HepG2 (cell line): ENCODE results near the gene PLEKHG5. TPM values are rescaled to one million over a fixed set of nuclear protein-coding genes. Genes with fewer than 3 reads are reported as not detected.

Experiments used
- ATAC-seq: fragments of 200-7000 bp; cut with Tn5 transposase; 3 replicates; pipeline ENCODE4 v1.9.1; 2020; ENCODE audit warnings: mild to moderate bottlenecking, moderate library complexity
- BruUV-seq: library from RNA; stranded (reverse); fragments of 400-500 nt; replicated peaks from 2 replicates; lab custom pipeline; 2021; lab: Mats Ljungman, UMichigan
- CTCF ChIA-PET: fragments of 300-600 bp; formaldehyde crosslinking; extraction: SDS; loops from one replicate; lab custom pipeline; 2021; ENCODE audit warnings: low total read pairs, inconsistent platforms, low intra/inter-chr PET ratio; lab: Yijun Ruan, JAX
- POLR2A ChIA-PET: fragments of 350-600 bp; sonication (Branson Sonifier 250); formaldehyde crosslinking; loops from one replicate; lab custom pipeline; 2020; ENCODE audit warnings: antibody characterized with exemption, inconsistent platforms; lab: Yijun Ruan, JAX
- DNase-seq: peaks from one replicate; pipeline ENCODE4 v3.0.0-alpha.2; 2015; ENCODE audit warnings: low spot score
- FAIRE-seq: peaks from 3 replicates; lab custom pipeline; 2011; peaks lifted over from hg19 to GRCh38; lab: Jason Lieb, UNC
- H2AFZ ChIP-seq: one replicate; pipeline ENCODE4 v1.6.1; 2011; ENCODE audit warnings: low read length, inconsistent platforms
- H3K27ac ChIP-seq: fragments of 300-600 bp; 3 replicates; pipeline ENCODE4 v1.8.0; 2011; ENCODE audit warnings: mixed run types, mild to moderate bottlenecking, mixed read lengths, low read length, inconsistent platforms; ENCODE audit not compliant: insufficient read depth; ENCODE audit errors: extremely low read length
- H3K27me3 ChIP-seq, 2 experiments: fragments of 200-600 bp in 1 of 2; 2 replicates in 1 of 2; 3 replicates in 1 of 2; pipeline versions ENCODE4 v1.6.0 to v1.8.0; 2011; ENCODE audit warnings: low read length in 2 of 2, mild to moderate bottlenecking in 2 of 2, moderate library complexity in 2 of 2, inconsistent platforms in 1 of 2; ENCODE audit not compliant: insufficient read depth in 2 of 2, control insufficient read depth in 1 of 2
- H3K36me3 ChIP-seq, 2 experiments: fragments of 200-600 bp in 1 of 2; replicated peaks in 1 of 2; 2 replicates in 1 of 2; 3 replicates in 1 of 2; pipeline versions ENCODE4 v1.5.1 to v1.8.0; 2011; ENCODE audit warnings: low read length in 2 of 2, inconsistent platforms in 1 of 2; ENCODE audit not compliant: insufficient read depth in 2 of 2, control insufficient read depth in 1 of 2
- H3K4me1 ChIP-seq: 2 replicates; pipeline ENCODE4 v1.5.1; 2012; ENCODE audit warnings: low read length, inconsistent platforms; ENCODE audit not compliant: insufficient read depth
- H3K4me2 ChIP-seq: 2 replicates; pipeline ENCODE4 v1.6.0; 2011; ENCODE audit warnings: low read depth, low read length, inconsistent platforms
- H3K4me3 ChIP-seq, 3 experiments: fragments of 200-600 bp in 1 of 3; sonication (generic), shearing (Covaris generic) in 1 of 3; replicated peaks in 1 of 3; 2 replicates each; pipeline ENCODE4 v1.5.1; 2011 to 2016; ENCODE audit warnings: low read length in 3 of 3, inconsistent platforms in 2 of 3, low read depth in 2 of 3, mild to moderate bottlenecking in 2 of 3, control low read depth in 1 of 3, mixed read lengths in 1 of 3; ENCODE audit not compliant: insufficient read depth in 1 of 3
- H3K79me2 ChIP-seq: one replicate; pipeline ENCODE4 v1.6.1; 2011; ENCODE audit warnings: low read length, inconsistent platforms; ENCODE audit not compliant: insufficient read depth
- H3K9ac ChIP-seq: 2 replicates; pipeline ENCODE4 v1.6.0; 2011; ENCODE audit warnings: mild to moderate bottlenecking, low read depth, low read length, inconsistent platforms; ENCODE audit not compliant: insufficient read depth
- H3K9me3 ChIP-seq: 2 replicates; pipeline ENCODE4 v1.5.1; 2012; ENCODE audit warnings: mild to moderate bottlenecking, low read length
- H4K20me1 ChIP-seq: 2 replicates; pipeline ENCODE4 v1.6.0; 2011; ENCODE audit warnings: inconsistent platforms, mild to moderate bottlenecking, low read length, moderate library complexity; ENCODE audit not compliant: insufficient read depth
- ARID5B ChIP-seq: IDR thresholded peaks from 2 replicates; pipeline ENCODE4 v1.4.0; 2020; ENCODE audit warnings: mild to moderate bottlenecking, missing genetic modification reagents
- FOSL2 ChIP-seq: sonication (generic); formaldehyde crosslinking; IDR thresholded peaks from 2 replicates; pipeline ENCODE4 v1.4.0; 2020; ENCODE audit warnings: missing genetic modification reagents
- FOXP1 ChIP-seq, 2 experiments: fragments of 450-650 bp in 1 of 2; IDR thresholded peaks; 2 replicates each; pipeline ENCODE4 v1.6.1; 2017 to 2018; ENCODE audit warnings: antibody characterized with exemption in 1 of 2
- HNRNPK ChIP-seq: fragments of 200-400 bp; formaldehyde crosslinking; IDR thresholded peaks from 2 replicates; pipeline ENCODE4 v1.6.1; 2018; ENCODE audit warnings: low read length, low read depth, moderate library complexity, mild to moderate bottlenecking; ENCODE audit not compliant: poor library complexity, severe bottlenecking
- NCOA2 ChIP-seq: sonication (generic); formaldehyde crosslinking; IDR thresholded peaks from 2 replicates; pipeline ENCODE4 v1.8.0; 2022; ENCODE audit warnings: inconsistent platforms
- NCOR1 ChIP-seq: fragments of 200-600 bp; sonication (generic); IDR thresholded peaks from 2 replicates; pipeline ENCODE4 v1.7.0; 2017; ENCODE audit warnings: antibody characterized with exemption, low read length, borderline replicate concordance
- POLR2AphosphoS2 ChIP-seq: IDR thresholded peaks from 2 replicates; pipeline ENCODE4 v1.6.1; 2011; ENCODE audit warnings: low read depth, low read length, improper control_type of control experiment
- TARDBP ChIP-seq: sonication (generic); formaldehyde crosslinking; IDR thresholded peaks from 2 replicates; pipeline ENCODE4 v1.8.0; 2022; ENCODE audit warnings: mild to moderate bottlenecking, missing genetic modification reagents
- YEATS4 ChIP-seq: sonication (generic); formaldehyde crosslinking; IDR thresholded peaks from 2 replicates; pipeline ENCODE4 v1.4.0; 2020; ENCODE audit warnings: missing genetic modification reagents, borderline replicate concordance
- ZBTB38 ChIP-seq: sonication (generic); formaldehyde crosslinking; IDR thresholded peaks from 2 replicates; pipeline ENCODE4 v1.5.1; 2020; ENCODE audit warnings: mild to moderate bottlenecking, missing genetic modification reagents
- ZEB1 ChIP-seq: IDR thresholded peaks from 2 replicates; pipeline ENCODE4 v1.6.1; 2012; ENCODE audit warnings: mild to moderate bottlenecking, low read depth, inconsistent platforms; ENCODE audit not compliant: insufficient replicate concordance
- ZNF263 ChIP-seq: sonication (generic); formaldehyde crosslinking; IDR thresholded peaks from 2 replicates; pipeline ENCODE4 v1.4.0; 2020; ENCODE audit warnings: missing genetic modification reagents
- ZNF274 ChIP-seq: sonication (generic); formaldehyde crosslinking; IDR thresholded peaks from 2 replicates; pipeline ENCODE4 v1.5.1; 2020; ENCODE audit warnings: mild to moderate bottlenecking, missing genetic modification reagents
- ZNF451 ChIP-seq: sonication (generic); formaldehyde crosslinking; IDR thresholded peaks from 2 replicates; pipeline ENCODE4 v1.5.0; 2020; ENCODE audit warnings: mild to moderate bottlenecking, missing genetic modification reagents
- ZNF547 ChIP-seq: sonication (generic); formaldehyde crosslinking; IDR thresholded peaks from 2 replicates; pipeline ENCODE4 v1.5.1; 2020; ENCODE audit warnings: mild to moderate bottlenecking, missing genetic modification reagents
- ZNF644 ChIP-seq: IDR thresholded peaks from 2 replicates; pipeline ENCODE4 v1.6.1; 2016; ENCODE audit warnings: low read depth
- ZNF773 ChIP-seq: sonication (generic); formaldehyde crosslinking; IDR thresholded peaks from 2 replicates; pipeline ENCODE4 v1.4.0; 2020; ENCODE audit warnings: missing genetic modification reagents, borderline replicate concordance
- ZNF788 ChIP-seq: sonication (generic); formaldehyde crosslinking; IDR thresholded peaks from 2 replicates; pipeline ENCODE4 v1.5.0; 2020; ENCODE audit warnings: mild to moderate bottlenecking, missing genetic modification reagents, borderline replicate concordance
- ZSCAN29 ChIP-seq: sonication (generic); formaldehyde crosslinking; conservative IDR thresholded peaks from 2 replicates; pipeline ENCODE4 v1.4.0; 2020; ENCODE audit warnings: mild to moderate bottlenecking, missing genetic modification reagents
- WGBS: methylation state at CpG from one replicate; pipeline ENCODE4 v1.1.6; 2017; ENCODE audit warnings: low lambda C conversion rate; 5-methylcytosine and 5-hydroxymethylcytosine counted together
- in situ Hi-C: cut with HindIII; loops from 2 replicates; pipeline ENCODE4 v1.10.0; 2017; ENCODE audit warnings: low pct_unique_long_range_greater_than_20kb; ENCODE audit not compliant: extremely low pct_ligation_motif_present
- intact Hi-C: fragments of 100-400 bp; cut with micrococcal nuclease; formaldehyde crosslinking; loops from one replicate; pipeline ENCODE4 v1.10.0; 2022; ENCODE audit not compliant: unreplicated experiment
- polyA plus RNA-seq, 8 experiments: library from polyadenylated mRNA; depleted of rRNA in 3 of 8; stranded (reverse) in 7 of 8; unstranded in 1 of 8; fragments of >200 nt; fragmentation: Illumina TruSeq in 4 of 8; extraction: Trizol in 4 of 8; gene quantifications; 2 replicates each; pipeline versions ENCODE4 v1.2.1 to v1.2.3, GENCODE V29; 2011 to 2016; ENCODE audit warnings: low read depth in 4 of 8, missing spikeins in 1 of 8, mixed read lengths in 1 of 8; ENCODE audit not compliant: insufficient read depth in 1 of 8
- total RNA-seq, 5 experiments: library from RNA; depleted of rRNA; stranded (reverse); fragments of >200 nt; fragmentation: Illumina TruSeq; extraction: Trizol; gene quantifications; 2 replicates each; pipeline ENCODE4 v1.2.3, GENCODE V29; 2016; ENCODE audit warnings: low read depth in 1 of 5

Gene PLEKHG5
- total and polyA plus RNA-seq, 2 of the 13 experiments (the other 11 are each of a cell fraction or from before 2014, with no cell fraction given), result 1.9 to 3.5 TPM

GRCh38 chr1:6453895-6454855 is 37.3 kb downstream of the PLEKHG5 start (continued):
- TF ChIP-seq ZBTB38 (CRISPR knock-in tag), result peak; percentile 95
- TF ChIP-seq, all 625 proteins: peak for 5; not testable (repeated sequence) for 620

GRCh38 chr1:6450943-6451373 is 40.5 kb downstream of the PLEKHG5 start:
- in situ Hi-C loops, result no loop called here
- 0% methylated on average over 2 of the region's 6 CpGs for WGBS
- peak overlapping the region; percentile 85 for H3K9ac ChIP-seq
- POLR2A ChIA-PET, result interaction anchor here (0.7 to 2.4 kb wide), 8 partner anchors 9 to 153 kb away, joined by 3 to 10 read pairs (median 4); no protein-coding TSS in a partner anchor
- ATAC-seq, result peak; percentile 39
- 0 out of 2 replicates have a peak, but pooled peaks cover 8% of the 10 kb centered on the region for H4K20me1 ChIP-seq
- peak overlapping the region; percentile 63 to 78 (median 77); a peak in 5 of 6 replicates for H3K4me3 ChIP-seq
- peak overlapping the region; percentile 99 for H3K4me2 ChIP-seq
- H3K27me3 ChIP-seq, result no peaks in the 10 kb centered on the region; a peak in 1 of 5 replicates
- H3K9me3 ChIP-seq, result no peaks in the 10 kb centered on the region
- CTCF ChIA-PET, result no interaction called here
- intact Hi-C loops, result no loop called here
- BruUV-seq, result no TSS peak
- peaks cover 3 to 5% of the 10 kb centered on the region in 2 experiments; a peak in 3 of 5 replicates for H3K36me3 ChIP-seq
- peak; percentile 89 for DNase-seq
- peak overlapping the region; percentile 91 for H3K27ac ChIP-seq
- H3K79me2 ChIP-seq, result peaks cover 24% of the 10 kb centered on the region
- peak; percentile 96 for FAIRE-seq
- peaks cover 39% of the 10 kb centered on the region for H3K4me1 ChIP-seq
- H2AFZ ChIP-seq, result no peak overlapping the region
- no peak for TF ChIP-seq HNRNPK
- TF ChIP-seq ZNF451, result no peak; the same call in 1 of the 2 replicates
- TF ChIP-seq POLR2AphosphoS2, result no peak
- TF ChIP-seq NCOA2, result peak; percentile 67
- peak; percentile 64; the same call in 1 of the 2 replicates for TF ChIP-seq YEATS4 (CRISPR knock-in tag)
- TF ChIP-seq ZNF788 (CRISPR knock-in tag), result peak; percentile 76; the same call in 1 of the 2 replicates
- peak; percentile 83 for TF ChIP-seq NCOR1
- TF ChIP-seq ARID5B (CRISPR knock-in tag), result peak; percentile 41; the same call in 1 of the 2 replicates
- no peak for TF ChIP-seq ZEB1
- TF ChIP-seq ZNF644 (CRISPR knock-in tag), result 0 out of 2 replicates have a peak, but pooled peaks have one; percentile 64
- TF ChIP-seq ZNF263 (CRISPR knock-in tag), result peak; percentile 35; the same call in 1 of the 2 replicates
- TF ChIP-seq ZNF773 (CRISPR knock-in tag), result no peak
- no peak for TF ChIP-seq ZNF547 (CRISPR knock-in tag)
- 0 out of 2 replicates have a peak, but pooled peaks have one; percentile 26 for TF ChIP-seq ZNF274
- TF ChIP-seq FOXP1 (IDR thresholded peaks at IDR 0.05), result no peak
- 0 out of 2 replicates have a peak, but pooled peaks have one; percentile 21 for TF ChIP-seq FOXP1 (CRISPR knock-in tag; IDR thresholded peaks at IDR 0.05)
- TF ChIP-seq FOSL2 (CRISPR knock-in tag), result 0 out of 2 replicates have a peak, but pooled peaks have one; percentile 46
- peak; percentile 84 for TF ChIP-seq TARDBP (CRISPR knock-in tag)
- TF ChIP-seq ZSCAN29 (CRISPR knock-in tag), result no peak
